GM12801 (cell line): ENCODE results near the gene PTPN6.

Experiments
- CTCF ChIP-seq: IDR thresholded peaks from one replicate; pipeline ENCODE4 v1.5.1; 2011; ENCODE audit warnings: control low read depth; ENCODE audit not compliant: insufficient read length; ENCODE audit errors: extremely low read depth

PTPN6 gene

DNA sequence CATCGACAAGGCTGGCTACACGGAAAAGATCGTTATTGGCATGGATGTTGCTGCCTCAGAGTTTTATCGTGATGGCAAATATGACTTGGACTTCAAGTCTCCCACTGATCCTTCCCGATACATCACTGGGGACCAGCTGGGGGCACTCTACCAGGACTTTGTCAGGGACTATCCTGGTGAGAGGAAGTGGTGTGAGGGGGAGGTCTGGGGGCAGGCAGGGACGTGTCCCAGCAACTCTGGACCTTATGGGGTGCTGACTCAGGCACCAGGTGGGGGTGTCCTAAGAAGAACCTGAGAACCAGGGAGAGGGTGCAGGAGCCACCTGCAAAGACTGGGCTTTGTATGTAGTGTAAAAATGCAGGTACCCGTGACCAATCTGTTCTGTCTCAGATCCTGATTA is 31.6 kb upstream of the PTPN6 start:
- no peak for TF ChIP-seq CTCF

DNA sequence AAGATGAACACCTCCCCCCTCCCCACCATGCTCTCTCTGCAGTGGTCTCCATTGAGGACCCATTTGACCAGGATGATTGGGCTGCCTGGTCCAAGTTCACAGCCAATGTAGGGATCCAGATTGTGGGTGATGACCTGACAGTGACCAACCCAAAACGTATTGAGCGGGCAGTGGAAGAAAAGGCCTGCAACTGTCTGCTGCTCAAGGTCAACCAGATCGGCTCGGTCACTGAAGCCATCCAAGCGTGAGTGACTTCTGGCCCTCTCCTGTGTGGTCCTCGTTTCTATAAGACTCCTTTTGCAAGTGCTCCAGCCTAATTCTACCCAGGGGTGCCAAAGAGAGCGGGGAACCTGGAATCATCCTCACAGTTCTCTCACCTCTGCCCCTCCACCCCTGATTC is 29.6 kb upstream of the PTPN6 start:
- TF ChIP-seq CTCF = no peak

GRCh38 chr12:6921996-6922946 is 28.9 kb upstream of the PTPN6 start:
- no peak for TF ChIP-seq CTCF

DNA sequence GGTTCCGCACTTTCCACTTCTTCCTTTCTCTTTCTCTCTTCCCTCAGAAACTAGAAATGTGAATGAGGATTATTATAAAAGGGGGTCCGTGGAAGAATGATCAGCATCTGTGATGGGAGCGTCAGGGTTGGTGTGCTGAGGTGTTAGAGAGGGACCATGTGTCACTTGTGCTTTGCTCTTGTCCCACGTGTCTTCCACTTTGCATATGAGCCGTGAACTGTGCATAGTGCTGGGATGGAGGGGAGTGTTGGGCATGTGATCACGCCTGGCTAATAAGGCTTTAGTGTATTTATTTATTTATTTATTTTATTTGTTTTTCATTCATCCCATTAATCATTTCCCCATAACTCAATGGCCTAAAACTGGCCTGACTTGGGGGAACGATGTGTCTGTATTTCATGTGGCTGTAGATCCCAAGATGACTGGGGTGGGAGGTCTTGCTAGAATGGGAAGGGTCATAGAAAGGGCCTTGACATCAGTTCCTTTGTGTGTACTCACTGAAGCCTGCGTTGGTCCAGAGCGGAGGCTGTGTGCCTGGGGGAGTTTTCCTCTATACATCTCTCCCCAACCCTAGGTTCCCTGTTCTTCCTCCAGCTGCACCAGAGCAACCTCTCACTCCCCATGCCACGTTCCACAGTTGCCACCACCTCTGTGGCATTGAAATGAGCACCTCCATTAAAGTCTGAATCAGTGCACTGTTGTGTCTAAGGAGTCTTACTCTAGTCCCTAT is 28.0 kb upstream of the PTPN6 start:
- no peak for TF ChIP-seq CTCF

DNA sequence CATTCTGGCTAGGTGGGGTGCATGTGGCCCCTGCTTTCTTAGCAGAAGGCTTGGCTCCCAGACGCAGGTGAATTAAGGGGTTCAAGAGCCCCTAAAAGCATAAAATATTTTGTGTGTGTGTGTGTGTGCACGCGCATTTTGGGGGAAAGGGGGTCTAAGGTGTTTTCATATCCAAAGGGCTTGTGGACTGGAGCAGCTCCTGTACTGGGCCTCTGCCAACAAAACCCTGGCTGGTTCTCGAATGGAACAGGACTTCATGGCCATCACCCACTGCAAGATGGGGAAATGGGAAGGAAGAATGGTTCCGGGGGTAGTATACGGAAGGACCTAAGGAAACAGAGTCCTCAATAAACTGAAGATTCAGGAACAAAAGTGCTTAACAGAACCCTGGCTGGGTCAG is 27.3 kb upstream of the PTPN6 start:
- TF ChIP-seq CTCF = no peak

- no peak for TF ChIP-seq CTCF
Measured at GRCh38 chr12:6925239-6925539, 26.0 kb upstream of the PTPN6 start.

GRCh38 chr12:6925540-6926279 is 25.4 kb upstream of the PTPN6 start:
- TF ChIP-seq CTCF = no peak
